ENCODE data around the gene HDGF.

HDGF gene

DNA sequence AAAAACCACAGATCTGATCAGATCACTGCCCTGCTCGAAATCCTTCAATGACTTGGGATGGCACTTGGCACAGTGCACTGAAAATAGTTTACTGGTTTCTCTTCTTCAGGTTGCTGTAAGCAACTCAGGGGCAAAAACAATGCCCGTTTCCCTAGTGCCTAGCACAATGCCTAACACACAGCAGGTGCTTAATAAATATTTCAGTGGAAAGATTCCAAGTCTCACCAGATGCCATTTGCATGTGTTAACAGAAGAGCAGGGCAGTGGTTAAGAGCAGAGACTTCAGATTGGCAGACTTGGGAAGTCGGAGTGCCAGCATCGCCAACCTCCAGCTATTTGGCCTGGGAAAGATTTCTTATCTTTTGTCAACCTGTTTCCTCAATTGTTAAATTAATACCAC, 34.1 kb downstream of the HDGF start:
- no peak for DNase-seq

- no peak for DNase-seq
Observed at GRCh38 chr1:156714830-156715229, 36.6 kb downstream of the HDGF start.

GRCh38 chr1:156712626-156713025, 38.8 kb downstream of the HDGF start:
- no peak for DNase-seq

- no peak for DNase-seq
Observed at GRCh38 chr1:156711011-156711817, 40.3 kb downstream of the HDGF start.

DNA sequence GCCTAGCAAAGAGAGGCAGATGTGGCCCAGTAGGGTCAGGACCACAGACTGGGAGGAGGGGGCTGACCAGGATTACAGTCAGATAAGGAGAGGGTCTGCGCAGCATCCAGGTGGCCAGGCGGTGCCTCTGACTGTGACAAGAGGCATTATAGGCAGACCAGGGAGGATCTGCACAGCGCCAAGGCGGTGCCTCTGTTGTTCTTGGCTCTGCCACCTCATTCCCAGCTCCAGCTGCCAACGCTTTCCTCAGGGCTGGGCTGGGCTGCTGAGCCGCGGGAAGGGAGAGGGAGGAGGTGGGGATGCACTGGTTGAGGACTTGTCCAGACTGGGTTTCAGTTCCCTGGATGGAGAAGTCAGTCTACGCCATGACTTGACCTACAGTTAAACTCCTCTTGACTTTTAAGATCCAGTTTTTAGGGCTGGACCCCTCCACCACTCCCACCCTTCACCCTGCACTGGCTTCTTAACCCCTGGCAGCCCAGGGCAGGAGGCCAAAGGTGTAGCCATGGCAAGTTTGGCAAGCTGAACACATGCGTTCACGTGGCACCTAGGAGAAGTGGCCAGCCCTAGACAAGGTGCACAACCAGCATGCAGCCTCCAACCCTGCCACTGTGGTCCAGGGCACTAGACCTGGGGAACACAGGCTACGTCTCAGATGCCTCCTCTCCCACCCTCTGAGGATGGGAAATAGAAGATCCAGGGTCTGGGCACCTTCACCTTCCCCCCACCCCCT, 41.6 kb downstream of the HDGF start:
- DNase-seq = no peak

GRCh38 chr1:156709031-156709430, 42.4 kb downstream of the HDGF start:
- no peak for DNase-seq

DNA sequence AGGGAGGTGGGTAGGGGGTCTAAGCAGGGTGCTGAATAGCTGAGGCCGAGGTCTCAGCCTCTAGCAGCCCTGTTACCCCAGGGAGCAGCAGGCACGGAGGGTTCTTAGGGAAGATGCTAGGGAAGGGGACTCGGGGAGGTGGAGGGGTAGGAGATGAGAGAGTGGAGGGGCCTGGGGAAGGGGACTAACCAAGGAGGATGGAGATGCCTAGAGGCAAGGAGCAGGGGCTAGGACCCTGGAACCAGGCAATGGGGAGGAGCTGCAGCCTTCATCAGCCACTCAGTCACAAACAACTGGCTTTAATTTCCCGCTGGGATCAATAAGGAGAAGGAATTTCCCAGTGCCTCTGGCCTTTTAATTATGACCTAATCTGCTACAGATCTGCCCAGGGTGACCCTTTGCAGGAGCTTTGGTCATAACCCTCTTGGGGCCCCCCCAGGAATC, 43.2 kb downstream of the HDGF start:
- DNase-seq = no peak

- DNase-seq = no peak
Observed at GRCh38 chr1:156707417-156708217, 43.9 kb downstream of the HDGF start.

GRCh38 chr1:156706657-156707416, 44.6 kb downstream of the HDGF start:
- DNase-seq = no peak

DNA sequence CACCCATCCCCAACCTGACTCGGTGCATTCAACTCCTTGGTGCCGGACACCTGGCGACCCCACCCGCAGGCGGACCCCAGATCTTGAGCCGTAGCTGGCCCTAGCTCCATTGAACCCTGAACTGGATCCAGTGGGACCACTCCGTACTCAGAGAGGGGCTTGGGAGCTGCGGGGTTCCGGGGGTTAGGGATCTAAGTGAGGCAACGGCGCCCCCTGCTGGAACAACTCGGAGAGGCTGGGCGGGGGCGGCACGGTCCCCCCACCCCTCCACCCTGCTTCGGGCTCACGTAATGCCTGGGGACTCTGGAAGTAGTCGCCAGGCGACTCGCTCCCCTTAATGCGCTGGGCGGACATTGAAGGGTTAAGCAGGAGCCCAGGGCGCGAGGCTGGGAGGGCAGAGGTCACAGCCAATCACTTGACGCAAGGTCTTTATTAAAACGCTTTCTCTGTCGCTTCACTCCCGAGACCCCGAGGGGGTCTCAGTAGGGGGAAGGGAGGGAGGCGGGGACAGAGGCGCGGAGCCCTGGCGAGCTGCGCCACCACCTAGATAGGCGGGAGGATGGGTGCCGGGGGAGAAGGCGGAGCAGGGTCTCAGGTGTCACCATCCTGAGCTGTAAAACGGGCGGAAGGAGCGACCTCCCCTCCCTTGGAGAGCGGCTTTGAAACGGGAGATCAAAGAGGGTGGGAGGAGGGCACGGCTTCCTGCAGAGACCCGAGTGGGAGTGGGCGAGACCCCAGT, 45.4 kb downstream of the HDGF start:
- peak; percentile 62 for DNase-seq

- peak; percentile 37 for DNase-seq
Observed at GRCh38 chr1:156705321-156705917, 46.1 kb downstream of the HDGF start, which contains the start of gene CRABP2. Gene CRABP2, minus strand, starts transcription at chr1:156705583. Its CDS starts 137 bp downstream, at chr1:156705446.

GRCh38 chr1:156704930-156705320, 46.5 kb downstream of the HDGF start:
- DNase-seq = no peak

GRCh38 chr1:156704166-156704711, 47.2 kb downstream of the HDGF start:
- DNase-seq = no peak

GRCh38 chr1:156703741-156704140, 47.7 kb downstream of the HDGF start:
- no peak for DNase-seq

DNA sequence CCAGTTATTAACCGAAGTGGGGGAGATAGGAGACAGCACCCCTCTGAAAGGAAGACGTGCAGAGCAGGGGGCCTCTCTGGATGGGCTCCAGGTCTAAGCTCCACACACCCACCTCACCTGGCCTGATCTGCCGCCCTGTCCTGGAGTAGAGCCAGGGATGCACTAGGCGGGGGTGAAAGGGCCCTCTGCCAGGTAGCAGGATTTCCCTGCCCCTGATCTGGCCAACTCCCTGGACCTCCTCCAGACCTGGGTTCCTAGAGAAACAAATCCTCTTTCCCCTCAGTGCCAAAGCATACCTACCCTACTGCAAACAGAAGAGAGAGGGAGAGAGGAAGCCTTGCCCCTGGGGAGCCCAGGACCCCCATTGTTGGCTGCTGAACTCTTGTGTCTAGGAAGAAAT, 48.1 kb downstream of the HDGF start:
- no peak for DNase-seq

GRCh38 chr1:156700736-156701531, 50.5 kb downstream of the HDGF start:
- DNase-seq = no peak

DNA sequence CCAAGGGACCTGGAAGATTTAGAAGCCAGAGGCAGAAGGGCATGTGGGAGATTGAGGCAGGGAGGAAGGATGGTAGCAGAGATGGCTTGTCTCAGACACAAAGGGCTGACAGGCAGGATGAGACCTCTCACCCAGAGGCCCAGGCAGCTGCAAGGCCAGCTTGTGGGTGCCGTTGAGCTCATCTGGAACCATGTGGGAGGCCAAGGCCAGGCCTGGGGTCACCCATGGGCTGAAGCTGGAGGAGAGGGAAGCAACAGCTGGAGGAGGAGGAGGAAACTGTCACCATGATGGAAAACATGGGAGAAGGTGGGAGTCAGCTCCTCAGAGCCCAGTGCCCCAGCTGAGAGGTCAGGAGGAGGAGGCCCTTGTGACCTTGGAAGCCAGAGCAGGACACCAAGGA, 52.5 kb downstream of the HDGF start:
- no peak for DNase-seq

DNA sequence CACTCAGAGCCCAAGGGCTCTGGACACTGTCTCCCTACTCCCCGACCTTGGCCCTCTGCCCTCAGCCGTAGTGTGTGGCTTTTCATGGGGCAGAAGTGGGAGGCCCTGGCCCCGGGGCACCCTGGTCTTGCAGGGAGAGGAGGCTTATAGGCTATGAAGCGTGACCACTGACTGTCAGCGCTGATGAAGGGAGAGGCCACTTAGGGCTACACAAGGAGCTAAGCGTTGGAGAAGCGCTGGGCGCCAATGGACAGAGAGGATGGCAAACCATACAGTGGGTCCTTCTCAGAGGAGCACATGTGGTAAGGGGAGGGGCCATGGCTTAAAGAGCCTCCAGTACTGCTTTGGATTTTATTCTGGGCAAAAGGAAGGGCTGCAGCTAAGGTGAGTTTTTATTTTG, 54.0 kb downstream of the HDGF start:
- no peak for DNase-seq

GRCh38 chr1:156696755-156697154, 54.7 kb downstream of the HDGF start:
- DNase-seq = no peak

DNA sequence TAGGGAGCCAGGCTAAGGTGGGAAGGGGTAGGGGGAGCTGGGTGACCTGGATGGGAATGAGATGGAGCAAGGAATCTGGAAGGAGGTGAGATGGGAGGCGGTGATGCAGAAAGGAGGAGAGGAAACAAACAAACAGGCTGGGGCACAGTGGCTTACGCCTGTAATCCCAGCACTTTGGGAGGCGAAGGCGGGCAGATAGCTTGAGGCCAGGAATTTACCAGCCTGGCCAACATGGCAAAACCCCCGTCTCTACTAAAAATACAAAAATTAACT, 56.8 kb downstream of the HDGF start:
- DNase-seq = no peak
